Measurements from ENCODE around the gene UNC13B. TPM values are rescaled to one million over a fixed set of nuclear protein-coding genes. Genes with fewer than 3 reads are reported as not detected.

UNC13B gene
- total RNA-seq, 4 donors from 2014 or later = 19.1 to 46.9 (median 35.1) TPM

DNA sequence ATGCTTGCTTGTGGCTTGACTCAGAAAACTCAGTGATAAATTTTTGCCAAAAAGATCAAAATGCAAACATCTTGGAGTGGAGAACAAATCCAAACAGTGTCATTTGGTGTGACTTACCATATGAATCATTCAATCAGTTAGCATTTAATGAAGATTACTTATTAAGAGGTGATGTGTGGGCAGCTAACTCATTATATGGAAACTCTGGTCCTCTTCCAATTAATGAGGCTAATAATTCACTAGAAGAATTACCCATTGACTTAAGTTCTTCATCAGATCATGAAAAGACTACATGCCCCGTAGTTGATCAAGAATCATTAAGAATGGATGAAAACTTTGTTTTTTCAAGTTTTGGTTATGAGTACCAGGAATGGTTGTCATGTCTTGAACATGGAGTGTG, 141.8 kb downstream of the UNC13B start:
- intact Hi-C loops (cut with DNase I) = no loop called here
- 90 to 96% methylated on average over 1 of the region's 1 CpG for WGBS, 2 donors
- TF ChIP-seq, protein P1, sequence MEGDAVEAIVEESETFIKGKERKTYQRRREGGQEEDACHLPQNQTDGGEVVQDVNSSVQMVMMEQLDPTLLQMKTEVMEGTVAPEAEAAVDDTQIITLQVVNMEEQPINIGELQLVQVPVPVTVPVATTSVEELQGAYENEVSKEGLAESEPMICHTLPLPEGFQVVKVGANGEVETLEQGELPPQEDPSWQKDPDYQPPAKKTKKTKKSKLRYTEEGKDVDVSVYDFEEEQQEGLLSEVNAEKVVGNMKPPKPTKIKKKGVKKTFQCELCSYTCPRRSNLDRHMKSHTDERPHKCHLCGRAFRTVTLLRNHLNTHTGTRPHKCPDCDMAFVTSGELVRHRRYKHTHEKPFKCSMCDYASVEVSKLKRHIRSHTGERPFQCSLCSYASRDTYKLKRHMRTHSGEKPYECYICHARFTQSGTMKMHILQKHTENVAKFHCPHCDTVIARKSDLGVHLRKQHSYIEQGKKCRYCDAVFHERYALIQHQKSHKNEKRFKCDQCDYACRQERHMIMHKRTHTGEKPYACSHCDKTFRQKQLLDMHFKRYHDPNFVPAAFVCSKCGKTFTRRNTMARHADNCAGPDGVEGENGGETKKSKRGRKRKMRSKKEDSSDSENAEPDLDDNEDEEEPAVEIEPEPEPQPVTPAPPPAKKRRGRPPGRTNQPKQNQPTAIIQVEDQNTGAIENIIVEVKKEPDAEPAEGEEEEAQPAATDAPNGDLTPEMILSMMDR (IDR thresholded peaks at IDR 0.05) = no peak
- TF ChIP-seq POLR2A (IDR thresholded peaks at IDR 0.05) = no peak
- Histone ChIP-seq H3K36me3 (no peaks in the 10 kb centered on the region), H3K27ac (no peak overlapping the region), H3K9me3 (no peaks in the 10 kb centered on the region), H3K4me1 (no peaks in the 10 kb centered on the region), H3K4me3 (replicated peaks in 1 of 3) (no peak overlapping the region), H3K27me3 (no peaks in the 10 kb centered on the region)
- DNase-seq = no peak

DNA sequence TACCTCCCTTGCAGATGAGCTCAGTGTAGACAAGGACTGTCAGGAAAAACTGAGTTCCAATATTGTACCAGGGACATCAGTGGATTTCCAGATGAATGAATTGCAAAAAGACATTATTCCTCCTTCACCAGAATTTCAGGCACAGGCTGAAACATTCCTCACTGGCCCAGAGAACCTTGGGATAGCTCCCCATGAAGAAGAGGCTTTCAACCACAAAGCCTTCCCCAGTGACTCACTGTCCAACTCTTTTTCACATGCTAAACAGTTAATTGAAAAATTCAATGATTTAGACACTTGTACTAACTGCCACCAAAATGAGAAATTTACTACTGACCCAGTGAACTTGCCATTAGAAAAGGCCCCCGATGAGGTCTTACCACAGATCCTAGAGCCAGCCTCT, 144.5 kb downstream of the UNC13B start:
- Histone ChIP-seq H3K4me1 (no peaks in the 10 kb centered on the region), H3K9me3 (no peaks in the 10 kb centered on the region), H3K27ac (no peak overlapping the region), H3K36me3 (peaks cover 4 to 7% of the 10 kb centered on the region in 2 donors), H3K4me3 (replicated peaks in 1 of 3) (no peak overlapping the region), H3K27me3 (no peaks in the 10 kb centered on the region)
- intact Hi-C loops (cut with DNase I) = no loop called here
- WGBS, 2 donors = 77 to 86% methylated on average over 1 of the region's 1 CpG
- no peak for DNase-seq
- TF ChIP-seq, protein P1 (IDR thresholded peaks at IDR 0.05) = no peak
- no peak for TF ChIP-seq POLR2A (IDR thresholded peaks at IDR 0.05)

DNA sequence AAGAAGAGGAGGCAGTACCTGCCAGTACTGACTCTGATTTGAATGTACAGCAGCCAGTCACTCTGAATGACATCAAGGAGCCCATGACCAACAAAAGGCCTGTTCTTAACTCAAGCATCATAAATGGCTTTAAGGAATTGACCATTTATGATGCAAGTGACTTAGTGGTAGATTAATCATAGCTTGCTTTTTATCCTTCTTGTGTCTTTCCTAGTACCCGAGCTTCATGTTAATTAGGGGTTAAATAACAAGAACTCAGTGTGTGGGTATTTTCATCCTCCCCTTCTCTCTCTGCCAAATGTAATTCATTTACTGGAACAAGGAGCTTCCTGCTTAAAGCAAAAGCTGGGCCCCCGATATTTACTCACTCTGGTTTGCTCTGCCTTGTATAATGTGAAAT, 146.5 kb downstream of the UNC13B start:
- DNase-seq = no peak
- intact Hi-C loops (cut with DNase I) = no loop called here
- H3K27me3 ChIP-seq = no peaks in the 10 kb centered on the region
- WGBS, 2 donors = 65 to 87% methylated on average over 2 of the region's 2 CpGs
- H3K9me3 ChIP-seq = no peaks in the 10 kb centered on the region
- H3K36me3 ChIP-seq = peaks cover 4 to 7% of the 10 kb centered on the region in 2 donors
- no peak overlapping the region for H3K4me3 ChIP-seq (replicated peaks in 1 of 3)
- H3K27ac ChIP-seq = no peak overlapping the region
- no peaks in the 10 kb centered on the region for H3K4me1 ChIP-seq
- TF ChIP-seq POLR2A (IDR thresholded peaks at IDR 0.05) = no peak
- TF ChIP-seq, protein P1 (IDR thresholded peaks at IDR 0.05) = no peak

DNA sequence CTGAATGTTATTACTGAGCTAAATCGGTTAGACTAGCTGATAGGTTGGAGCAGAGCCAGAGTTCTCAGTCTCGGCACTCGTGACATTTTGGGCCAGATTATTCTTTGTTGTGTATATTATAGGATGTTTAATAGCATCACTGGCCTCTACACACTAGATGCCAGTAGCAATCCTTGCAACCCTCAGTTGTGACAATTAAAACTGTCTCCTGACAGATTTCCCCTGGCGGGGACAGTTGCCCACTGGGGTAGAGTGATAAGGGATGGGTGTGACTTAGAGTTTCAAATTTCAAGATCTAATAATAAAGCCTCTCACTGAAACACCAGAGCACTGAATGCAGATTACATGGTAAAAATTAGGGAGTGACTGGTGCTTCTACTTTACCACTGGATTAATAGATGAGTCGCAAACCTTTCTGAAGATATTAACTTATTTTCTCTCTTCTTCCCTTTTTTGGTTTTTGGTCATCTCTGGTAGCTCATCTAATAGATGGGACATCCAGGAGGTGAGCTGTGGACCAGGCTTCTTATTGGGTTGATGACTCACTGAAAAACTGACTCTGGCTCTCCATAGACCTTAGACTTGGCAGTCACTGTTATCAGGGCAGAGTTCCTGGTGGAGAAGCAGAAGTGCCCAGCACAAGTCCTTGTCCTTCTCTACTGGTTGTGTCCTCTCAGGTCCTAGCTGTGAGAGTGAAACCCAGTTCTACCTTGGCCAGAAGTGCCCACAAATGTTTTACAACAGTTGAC, 150.3 kb downstream of the UNC13B start:
- Histone ChIP-seq H3K27ac (no peak overlapping the region), H3K4me3 (replicated peaks in 1 of 3) (no peak overlapping the region), H3K9me3 (no peaks in the 10 kb centered on the region), H3K4me1 (no peaks in the 10 kb centered on the region), H3K36me3 (peaks cover 4 to 7% of the 10 kb centered on the region in 2 donors), H3K27me3 (no peaks in the 10 kb centered on the region)
- no peak for DNase-seq
- TF ChIP-seq, protein P1 (IDR thresholded peaks at IDR 0.05) = no peak
- no peak for TF ChIP-seq POLR2A (IDR thresholded peaks at IDR 0.05)
- WGBS, 2 donors = 78% methylated on average over 5 of the region's 5 CpGs
- intact Hi-C loops (cut with DNase I) = no loop called here

DNA sequence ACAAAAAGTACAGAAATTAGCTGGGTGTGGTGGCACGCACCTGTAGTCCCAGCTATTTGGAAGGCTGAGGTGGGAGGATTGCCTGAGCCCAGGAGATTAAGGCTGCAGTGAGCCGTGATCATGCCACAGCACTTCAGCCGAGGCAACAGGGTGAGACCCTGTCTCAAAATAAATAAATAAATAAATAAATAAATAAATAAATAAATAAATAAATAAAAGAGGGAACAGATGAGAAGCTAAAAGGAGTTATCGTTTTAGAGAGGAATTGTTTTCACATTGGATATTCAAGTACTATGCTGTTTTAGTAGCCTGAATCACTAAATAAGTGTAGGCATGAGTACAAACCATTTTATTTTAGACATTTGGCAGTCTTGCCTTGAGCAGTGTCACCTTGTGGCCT, 151.7 kb downstream of the UNC13B start:
- 91 to 95% methylated on average over 4 of the region's 4 CpGs for WGBS, 2 donors
- peaks cover 4 to 7% of the 10 kb centered on the region in 2 donors for H3K36me3 ChIP-seq
- TF ChIP-seq POLR2A (IDR thresholded peaks at IDR 0.05) = no peak
- intact Hi-C loops (cut with DNase I) = no loop called here
- H3K27me3 ChIP-seq = no peaks in the 10 kb centered on the region
- no peaks in the 10 kb centered on the region for H3K9me3 ChIP-seq
- no peak overlapping the region for H3K4me3 ChIP-seq (replicated peaks in 1 of 3)
- no peak overlapping the region for H3K27ac ChIP-seq
- no peaks in the 10 kb centered on the region for H3K4me1 ChIP-seq
- DNase-seq = no peak
